ENCODE results near the gene CROCC2. TPM values are rescaled to one million over a fixed set of nuclear protein-coding genes. Genes with fewer than 3 reads are reported as not detected.

The CROCC2 gene
- polyA plus RNA-seq, 1 of the 3 experiments (the other 2 are of a cell fraction): not detected

- Histone ChIP-seq H3K4me3 (ENCODE audit: low read depth in 2 of 2, low read length in 1 of 2) (no peak overlapping the region), H3K27ac (ENCODE audit: low read depth in 2 of 2, low read length in 1 of 2) (no peak overlapping the region), H3F3A (replicated peaks; ENCODE audit: insufficient read depth) (no peaks in the 10 kb centered on the region), H4K20me1 (ENCODE audit: insufficient read depth) (no peaks in the 10 kb centered on the region), H3K79me2 (ENCODE audit: insufficient read depth) (no peaks in the 10 kb centered on the region), H3K36me3 (replicated peaks in 1 of 2; ENCODE audit: control insufficient read depth in 1 of 2, insufficient read depth in 2 of 2, low read length in 1 of 2) (no peaks in the 10 kb centered on the region), H3K9ac (no peak overlapping the region), H3K9me2 (no peaks in the 10 kb centered on the region), H2AFZ (ENCODE audit: low read depth) (no peak overlapping the region), H3K4me2 (no peak overlapping the region), H3K27me3 (ENCODE audit: insufficient read depth) (no peaks in the 10 kb centered on the region), H3K4me1 (ENCODE audit: control insufficient read depth in 1 of 2, insufficient read depth in 2 of 2, low read depth in 1 of 2, low read length in 1 of 2) (peaks cover 0 to 18% of the 10 kb centered on the region in 2 experiments; a peak in 1 of 4 replicates), H3K9me3 (no peaks in the 10 kb centered on the region)
- no peak for DNase-seq
- POLR2A ChIA-PET: no interaction called here
- 20% methylated on average over 9 of the region's 14 CpGs for WGBS (ENCODE audit: low lambda C conversion rate)
- no peak for TF ChIP-seq TAF1 (IDR thresholded peaks at IDR 0.05; ENCODE audit: borderline replicate concordance, low read depth, low read length)
- TF ChIP-seq FOXJ3 (CRISPR knock-in tag; IDR thresholded peaks at IDR 0.05): no peak
- no peak for TF ChIP-seq JUND (IDR thresholded peaks at IDR 0.05)
- TF ChIP-seq FOXM1 (IDR thresholded peaks at IDR 0.05; ENCODE audit: low read depth): no peak
- TF ChIP-seq POLR2AphosphoS5 (IDR thresholded peaks at IDR 0.05; ENCODE audit: low read depth, low read length): no peak
- no peak for TF ChIP-seq CHD2 (IDR thresholded peaks at IDR 0.05; ENCODE audit: low read length, partially characterized antibody)
- no peak for TF ChIP-seq SIN3A (IDR thresholded peaks at IDR 0.05; ENCODE audit: borderline replicate concordance, low read depth, low read length)
- no peak for TF ChIP-seq NRF1 (IDR thresholded peaks at IDR 0.05; ENCODE audit: low read depth, low read length)
- no peak for TF ChIP-seq GABPA (IDR thresholded peaks at IDR 0.05; ENCODE audit: low read depth)
- no peak for TF ChIP-seq REST (IDR thresholded peaks at IDR 0.05; ENCODE audit: low read depth, low read length)
- TF ChIP-seq EP300 (IDR thresholded peaks at IDR 0.05; ENCODE audit: borderline replicate concordance in 1 of 2, low read depth in 1 of 2, low read length in 1 of 2): no peak
- CTCF ChIA-PET: interaction anchor here (1.4 kb wide), 1 partner anchor 15 kb away, joined by 3 read pairs; no protein-coding TSS in a partner anchor
These were observed 43.9 kb downstream of the CROCC2 start for GRCh38 chr2:240949791-240950705.

GRCh38 chr2:240951045-240951594 lies 45.0 kb downstream of the CROCC2 start:
- Histone ChIP-seq H4K20me1 (ENCODE audit: insufficient read depth) (no peaks in the 10 kb centered on the region), H3F3A (replicated peaks; ENCODE audit: insufficient read depth) (no peaks in the 10 kb centered on the region), H3K27ac (ENCODE audit: low read depth in 2 of 2, low read length in 1 of 2) (no peak overlapping the region), H3K9me3 (no peaks in the 10 kb centered on the region), H3K4me1 (ENCODE audit: control insufficient read depth in 1 of 2, insufficient read depth in 2 of 2, low read depth in 1 of 2, low read length in 1 of 2) (peaks cover 0 to 29% of the 10 kb centered on the region in 2 experiments; a peak in 1 of 4 replicates), H2AFZ (ENCODE audit: low read depth) (no peak overlapping the region), H3K4me2 (no peak overlapping the region), H3K27me3 (ENCODE audit: insufficient read depth) (no peaks in the 10 kb centered on the region), H3K4me3 (ENCODE audit: low read depth in 2 of 2, low read length in 1 of 2) (no peak overlapping the region), H3K9ac (no peak overlapping the region), H3K36me3 (replicated peaks in 1 of 2; ENCODE audit: control insufficient read depth in 1 of 2, insufficient read depth in 2 of 2, low read length in 1 of 2) (no peaks in the 10 kb centered on the region), H3K9me2 (no peaks in the 10 kb centered on the region), H3K79me2 (ENCODE audit: insufficient read depth) (no peaks in the 10 kb centered on the region)
- ChIA-PET POLR2A (no interaction called here), CTCF (interaction anchor here (1.4 kb wide), 1 partner anchor 16 kb away, joined by 3 read pairs; no protein-coding TSS in a partner anchor)
- no peak for DNase-seq
- 25% methylated on average over 3 of the region's 3 CpGs for WGBS (ENCODE audit: low lambda C conversion rate)
- TF ChIP-seq GATA2 (CRISPR knock-in tag; IDR thresholded peaks at IDR 0.05) (no peak), ELF1 (IDR thresholded peaks at IDR 0.05) (no peak), CHD2 (IDR thresholded peaks at IDR 0.05; ENCODE audit: low read length, partially characterized antibody) (no peak), MAX (IDR thresholded peaks at IDR 0.05; ENCODE audit: low read depth) (no peak), FOXM1 (IDR thresholded peaks at IDR 0.05; ENCODE audit: low read depth) (no peak)
